GM12878 (cell line): Measurements from ENCODE around the gene VPS45.

Experiments
- CBFB ChIP-seq: IDR thresholded peaks from 2 replicates; pipeline ENCODE4 v1.6.1; 2016; ENCODE audit warnings: antibody characterized with exemption, low read depth
- EZH2 ChIP-seq: IDR thresholded peaks from 2 replicates; pipeline ENCODE4 v1.6.1; 2012; ENCODE audit warnings: low read depth, mild to moderate bottlenecking, control low read depth, inconsistent platforms, low read length, borderline replicate concordance; ENCODE audit not compliant: control insufficient read depth
- NRF1 ChIP-seq: conservative IDR thresholded peaks from 2 replicates; pipeline ENCODE4 v1.6.1; 2011; ENCODE audit warnings: mild to moderate bottlenecking, low read depth, low read length, improper control_type of control experiment
- TF ChIP-seq, protein P1 (sequence below), 3 experiments: IDR thresholded peaks in 2 of 3; conservative IDR thresholded peaks in 1 of 3; 2 replicates each; pipeline ENCODE4 v1.5.1; 2011; ENCODE audit warnings: low read depth in 3 of 3, low read length in 3 of 3, mild to moderate bottlenecking in 3 of 3, control low read depth in 2 of 3, moderate library complexity in 2 of 3, inconsistent platforms in 1 of 3, mixed read lengths in 1 of 3; ENCODE audit not compliant: control insufficient read depth in 2 of 3, insufficient read depth in 1 of 3; ENCODE audit errors: extremely low read depth in 1 of 3
- TF ChIP-seq, protein P2 (sequence below): fragments of 450-650 bp; IDR thresholded peaks from 2 replicates; pipeline ENCODE4 v1.6.1; 2017; ENCODE audit warnings: mild to moderate bottlenecking, moderate library complexity

DNA sequence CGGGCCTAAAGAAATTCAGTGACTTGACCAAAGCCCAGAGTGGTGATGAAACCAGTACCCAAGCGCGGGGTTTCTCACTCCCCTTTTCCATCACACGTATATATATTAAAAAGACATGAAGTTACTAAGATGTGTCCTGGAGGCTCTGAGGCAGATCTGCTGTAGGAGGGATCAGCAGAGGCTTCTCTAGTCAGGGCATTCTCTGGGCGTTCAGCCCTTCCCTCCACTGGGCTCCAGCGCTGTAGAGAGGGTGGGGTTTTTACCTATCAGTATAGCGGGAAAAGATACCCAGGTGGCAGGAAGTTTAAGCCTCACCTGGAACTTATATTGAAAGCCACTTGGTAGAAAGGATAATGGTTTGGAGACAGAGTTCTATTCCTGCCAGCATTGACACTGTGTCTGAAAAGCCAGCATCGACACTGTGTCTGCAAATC is 81.3 kb downstream of the VPS45 start:
- no peak for TF ChIP-seq CBFB
- no peak for TF ChIP-seq NRF1
- TF ChIP-seq, protein P1, sequence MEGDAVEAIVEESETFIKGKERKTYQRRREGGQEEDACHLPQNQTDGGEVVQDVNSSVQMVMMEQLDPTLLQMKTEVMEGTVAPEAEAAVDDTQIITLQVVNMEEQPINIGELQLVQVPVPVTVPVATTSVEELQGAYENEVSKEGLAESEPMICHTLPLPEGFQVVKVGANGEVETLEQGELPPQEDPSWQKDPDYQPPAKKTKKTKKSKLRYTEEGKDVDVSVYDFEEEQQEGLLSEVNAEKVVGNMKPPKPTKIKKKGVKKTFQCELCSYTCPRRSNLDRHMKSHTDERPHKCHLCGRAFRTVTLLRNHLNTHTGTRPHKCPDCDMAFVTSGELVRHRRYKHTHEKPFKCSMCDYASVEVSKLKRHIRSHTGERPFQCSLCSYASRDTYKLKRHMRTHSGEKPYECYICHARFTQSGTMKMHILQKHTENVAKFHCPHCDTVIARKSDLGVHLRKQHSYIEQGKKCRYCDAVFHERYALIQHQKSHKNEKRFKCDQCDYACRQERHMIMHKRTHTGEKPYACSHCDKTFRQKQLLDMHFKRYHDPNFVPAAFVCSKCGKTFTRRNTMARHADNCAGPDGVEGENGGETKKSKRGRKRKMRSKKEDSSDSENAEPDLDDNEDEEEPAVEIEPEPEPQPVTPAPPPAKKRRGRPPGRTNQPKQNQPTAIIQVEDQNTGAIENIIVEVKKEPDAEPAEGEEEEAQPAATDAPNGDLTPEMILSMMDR (IDR thresholded peaks at IDR 0.05 in 2 of 3, conservative IDR thresholded peaks at IDR 0.05 in 1 of 3; ENCODE audit: control insufficient read depth in 2 of 3, extremely low read depth in 1 of 3, insufficient read depth in 1 of 3, low read depth in 3 of 3, low read length in 3 of 3): no peak
- no peak for TF ChIP-seq EZH2
- TF ChIP-seq, protein P2, sequence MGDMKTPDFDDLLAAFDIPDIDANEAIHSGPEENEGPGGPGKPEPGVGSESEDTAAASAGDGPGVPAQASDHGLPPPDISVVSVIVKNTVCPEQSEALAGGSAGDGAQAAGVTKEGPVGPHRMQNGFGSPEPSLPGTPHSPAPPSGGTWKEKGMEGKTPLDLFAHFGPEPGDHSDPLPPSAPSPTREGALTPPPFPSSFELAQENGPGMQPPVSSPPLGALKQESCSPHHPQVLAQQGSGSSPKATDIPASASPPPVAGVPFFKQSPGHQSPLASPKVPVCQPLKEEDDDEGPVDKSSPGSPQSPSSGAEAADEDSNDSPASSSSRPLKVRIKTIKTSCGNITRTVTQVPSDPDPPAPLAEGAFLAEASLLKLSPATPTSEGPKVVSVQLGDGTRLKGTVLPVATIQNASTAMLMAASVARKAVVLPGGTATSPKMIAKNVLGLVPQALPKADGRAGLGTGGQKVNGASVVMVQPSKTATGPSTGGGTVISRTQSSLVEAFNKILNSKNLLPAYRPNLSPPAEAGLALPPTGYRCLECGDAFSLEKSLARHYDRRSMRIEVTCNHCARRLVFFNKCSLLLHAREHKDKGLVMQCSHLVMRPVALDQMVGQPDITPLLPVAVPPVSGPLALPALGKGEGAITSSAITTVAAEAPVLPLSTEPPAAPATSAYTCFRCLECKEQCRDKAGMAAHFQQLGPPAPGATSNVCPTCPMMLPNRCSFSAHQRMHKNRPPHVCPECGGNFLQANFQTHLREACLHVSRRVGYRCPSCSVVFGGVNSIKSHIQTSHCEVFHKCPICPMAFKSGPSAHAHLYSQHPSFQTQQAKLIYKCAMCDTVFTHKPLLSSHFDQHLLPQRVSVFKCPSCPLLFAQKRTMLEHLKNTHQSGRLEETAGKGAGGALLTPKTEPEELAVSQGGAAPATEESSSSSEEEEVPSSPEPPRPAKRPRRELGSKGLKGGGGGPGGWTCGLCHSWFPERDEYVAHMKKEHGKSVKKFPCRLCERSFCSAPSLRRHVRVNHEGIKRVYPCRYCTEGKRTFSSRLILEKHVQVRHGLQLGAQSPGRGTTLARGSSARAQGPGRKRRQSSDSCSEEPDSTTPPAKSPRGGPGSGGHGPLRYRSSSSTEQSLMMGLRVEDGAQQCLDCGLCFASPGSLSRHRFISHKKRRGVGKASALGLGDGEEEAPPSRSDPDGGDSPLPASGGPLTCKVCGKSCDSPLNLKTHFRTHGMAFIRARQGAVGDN: no peak
